WERI-Rb-1 (cell line): ENCODE measurements around the gene FXYD2.

Experiments used
- DNase-seq: peaks from one replicate; pipeline ENCODE4 v3.0.0-alpha.2; 2020
- H3K27ac ChIP-seq: fragments of 250-450 bp; sonication (Bioruptor Pico); 2 replicates; pipeline ENCODE4 v1.5.1; 2020; ENCODE audit warnings: mild to moderate bottlenecking, moderate library complexity
- H3K27me3 ChIP-seq: fragments of 250-450 bp; sonication (Bioruptor Pico); 2 replicates; pipeline ENCODE4 v1.5.1; 2021; ENCODE audit warnings: mild to moderate bottlenecking, low read depth, moderate library complexity; ENCODE audit not compliant: insufficient read depth, severe bottlenecking
- H3K36me3 ChIP-seq: fragments of 250-450 bp; sonication (Bioruptor Pico); 2 replicates; pipeline ENCODE4 v1.5.1; 2020; ENCODE audit warnings: mild to moderate bottlenecking, moderate library complexity
- H3K4me3 ChIP-seq: 2 replicates; pipeline ENCODE4 v1.5.1; 2011; ENCODE audit warnings: low read depth, mild to moderate bottlenecking, control low read depth, low read length
- H3K9me3 ChIP-seq: fragments of 250-450 bp; sonication (Bioruptor Pico); 2 replicates; pipeline ENCODE4 v1.5.1; 2021; ENCODE audit warnings: mild to moderate bottlenecking, moderate library complexity; ENCODE audit not compliant: severe bottlenecking
- CTCF ChIP-seq: IDR thresholded peaks from 2 replicates; pipeline ENCODE4 v1.5.1; 2011; ENCODE audit warnings: low read depth, mild to moderate bottlenecking, control low read depth, inconsistent platforms, low read length

FXYD2 gene

GRCh38 chr11:117835576-117835975 is 11.0 kb upstream of the FXYD2 start:
- Histone ChIP-seq H3K36me3 (no peaks in the 10 kb centered on the region; the same call in 1 of the 2 replicates), H3K9me3 (no peaks in the 10 kb centered on the region), H3K27me3 (no peaks in the 10 kb centered on the region), H3K4me3 (no peak overlapping the region), H3K27ac (no peak overlapping the region)
- DNase-seq: no peak
- no peak for TF ChIP-seq CTCF

GRCh38 chr11:117834838-117835443 is 10.4 kb upstream of the FXYD2 start:
- Histone ChIP-seq H3K36me3 (no peaks in the 10 kb centered on the region; the same call in 1 of the 2 replicates), H3K27me3 (no peaks in the 10 kb centered on the region), H3K9me3 (no peaks in the 10 kb centered on the region), H3K27ac (no peak overlapping the region; the same call in 1 of the 2 replicates), H3K4me3 (no peak overlapping the region)
- no peak for DNase-seq
- no peak for TF ChIP-seq CTCF

- no peak for DNase-seq
- H3K27ac ChIP-seq: peak overlapping the region; percentile 57
Measured at GRCh38 chr11:117834068-117834810, 9.7 kb upstream of the FXYD2 start.

GRCh38 chr11:117833401-117833891 is 8.9 kb upstream of the FXYD2 start:
- no peaks in the 10 kb centered on the region for H3K9me3 ChIP-seq
- no peaks in the 10 kb centered on the region for H3K27me3 ChIP-seq
- DNase-seq: peak; percentile 86
- H3K4me3 ChIP-seq: no peak overlapping the region
- H3K27ac ChIP-seq: peak overlapping the region; percentile 57
- TF ChIP-seq CTCF: no peak
- no peaks in the 10 kb centered on the region; the same call in 1 of the 2 replicates for H3K36me3 ChIP-seq

More at GRCh38 chr11:117834068-117834810, 9.7 kb upstream of the FXYD2 start:
- Histone ChIP-seq H3K36me3 (no peaks in the 10 kb centered on the region; the same call in 1 of the 2 replicates), H3K9me3 (no peaks in the 10 kb centered on the region), H3K4me3 (no peak overlapping the region), H3K27me3 (no peaks in the 10 kb centered on the region)
- no peak for TF ChIP-seq CTCF

- no peak overlapping the region for H3K4me3 ChIP-seq
- no peak for TF ChIP-seq CTCF
- H3K27ac ChIP-seq: no peak overlapping the region
- no peaks in the 10 kb centered on the region for H3K27me3 ChIP-seq
- H3K36me3 ChIP-seq: no peaks in the 10 kb centered on the region
- no peaks in the 10 kb centered on the region for H3K9me3 ChIP-seq
- no peak for DNase-seq
Measured at GRCh38 chr11:117832511-117832910, 8.0 kb upstream of the FXYD2 start.
